Thoracic aorta (tissue), 2 donors: Measurements from ENCODE around the gene SH3PXD2A. TPM values are rescaled to one million over a fixed set of nuclear protein-coding genes. Genes with fewer than 3 reads are reported as not detected.

Source experiments
- ATAC-seq: fragments of 150-250 bp; one replicate; pipeline ENCODE4 v1.8.0; 2017; ENCODE audit warnings: low read depth; ENCODE audit not compliant: insufficient number of reproducible peaks, low FRiP score
- DNase-seq: peaks from one replicate; pipeline ENCODE4 v3.0.0-alpha.2; 2020; ENCODE audit warnings: low spot score
- H3K27ac ChIP-seq, 2 donors: fragments of 200-600 bp; sonication (generic); 1 replicate in 1 of 2; 2 replicates in 1 of 2; pipeline ENCODE4 v1.5.1; 2016; ENCODE audit warnings: mild to moderate bottlenecking in 2 of 2, moderate library complexity in 2 of 2
- H3K27me3 ChIP-seq: fragments of 200-600 bp; sonication (generic); replicated peaks from 2 replicates; pipeline ENCODE4 v1.6.0; 2016; ENCODE audit warnings: mild to moderate bottlenecking; ENCODE audit not compliant: insufficient read depth
- H3K36me3 ChIP-seq: fragments of 200-600 bp; sonication (generic); one replicate; pipeline ENCODE4 v1.5.1; 2016
- H3K4me1 ChIP-seq, 2 donors: fragments of 200-600 bp; sonication (generic); 1 replicate in 1 of 2; 2 replicates in 1 of 2; pipeline versions ENCODE4 v1.5.1 to v1.6.0; 2016; ENCODE audit warnings: low read depth in 2 of 2, mild to moderate bottlenecking in 1 of 2; ENCODE audit not compliant: control insufficient read depth in 1 of 2
- H3K4me3 ChIP-seq: fragments of 200-600 bp; sonication (generic); 2 replicates; pipeline ENCODE4 v1.5.1; 2016; ENCODE audit warnings: mild to moderate bottlenecking
- H3K9me3 ChIP-seq: fragments of 200-600 bp; sonication (generic); 2 replicates; pipeline ENCODE4 v1.5.1; 2016
- CTCF ChIP-seq: fragments of 200-600 bp; sonication (generic); IDR thresholded peaks from one replicate; pipeline ENCODE4 v1.5.1; 2019; ENCODE audit warnings: antibody characterized with exemption
- total RNA-seq, 2 donors: library from RNA; depleted of rRNA; stranded (reverse); fragments of >200 nt; gene quantifications; one replicate each; pipeline versions ENCODE4 v1.1.0 to v1.2.3, GENCODE V29; 2016

The SH3PXD2A gene
- total RNA-seq, 2 donors from 2014 or later, result 28.3 to 51.5 TPM

- no peaks in the 10 kb centered on the region for H3K9me3 ChIP-seq
- H3K4me3 ChIP-seq, result no peak overlapping the region
- H3K27ac ChIP-seq, result no peak overlapping the region
- H3K36me3 ChIP-seq, result no peaks in the 10 kb centered on the region
- no peak for TF ChIP-seq CTCF
- peaks cover 13 to 24% of the 10 kb centered on the region in 2 donors for H3K4me1 ChIP-seq
- ATAC-seq (no peak), DNase-seq (no peak)
- H3K27me3 ChIP-seq, result no peaks in the 10 kb centered on the region
Observed at GRCh38 chr10:103699611-103700435, 155.6 kb downstream of the SH3PXD2A start.

GRCh38 chr10:103698266-103698665, 157.1 kb downstream of the SH3PXD2A start:
- Histone ChIP-seq H3K9me3 (no peaks in the 10 kb centered on the region), H3K4me3 (no peak overlapping the region), H3K36me3 (no peaks in the 10 kb centered on the region), H3K4me1 (peaks cover 21 to 38% of the 10 kb centered on the region in 2 donors), H3K27me3 (no peaks in the 10 kb centered on the region), H3K27ac (no peak overlapping the region)
- DNase-seq (no peak), ATAC-seq (no peak)
- TF ChIP-seq CTCF, result no peak

- no peak overlapping the region for H3K27ac ChIP-seq
- no peak overlapping the region for H3K4me3 ChIP-seq
- DNase-seq, result no peak
- H3K27me3 ChIP-seq, result no peaks in the 10 kb centered on the region
- no peaks in the 10 kb centered on the region for H3K36me3 ChIP-seq
- ATAC-seq, result no peak
- no peak for TF ChIP-seq CTCF
- peaks cover 21 to 39% of the 10 kb centered on the region in 2 donors for H3K4me1 ChIP-seq
- no peaks in the 10 kb centered on the region for H3K9me3 ChIP-seq
Observed at GRCh38 chr10:103697787-103698186, 157.6 kb downstream of the SH3PXD2A start.

GRCh38 chr10:103696411-103697145, 158.8 kb downstream of the SH3PXD2A start:
- H3K4me3 ChIP-seq, result no peak overlapping the region
- peak; percentile 14 for TF ChIP-seq CTCF
- H3K4me1 ChIP-seq, result peaks cover 24 to 43% of the 10 kb centered on the region in 2 donors
- ATAC-seq (peak; percentile 66), DNase-seq (peak; percentile 67)
- H3K27ac ChIP-seq, result peak overlapping the region; percentile 55 to 66
- H3K9me3 ChIP-seq, result no peaks in the 10 kb centered on the region
- no peaks in the 10 kb centered on the region for H3K36me3 ChIP-seq
- H3K27me3 ChIP-seq, result no peaks in the 10 kb centered on the region

- DNase-seq (no peak), ATAC-seq (no peak)
- H3K27ac ChIP-seq, result peak overlapping the region; percentile 55 to 66
- H3K4me3 ChIP-seq, result no peak overlapping the region
- no peaks in the 10 kb centered on the region for H3K27me3 ChIP-seq
- TF ChIP-seq CTCF, result no peak
- H3K4me1 ChIP-seq, result peaks cover 24 to 43% of the 10 kb centered on the region in 2 donors
- H3K9me3 ChIP-seq, result no peaks in the 10 kb centered on the region
- no peaks in the 10 kb centered on the region for H3K36me3 ChIP-seq
Observed at GRCh38 chr10:103696094-103696410, 159.3 kb downstream of the SH3PXD2A start.
